Right lobe of liver (tissue), 6 donors: Measurements from ENCODE around the gene OPCML. TPM values are rescaled to one million over a fixed set of nuclear protein-coding genes. Genes with fewer than 3 reads are reported as not detected.

Experiments used
- ATAC-seq, 4 donors: fragments of 200-7000 bp; cut with Tn5 transposase; one replicate each; pipeline ENCODE4 v1.9.1; 2020; ENCODE audit warnings: mild to moderate bottlenecking in 4 of 4, moderate library complexity in 4 of 4
- DNase-seq, 3 donors: peaks; one replicate each; pipeline ENCODE4 v3.0.0-alpha.2; 2020
- H3K27ac ChIP-seq, 3 donors: fragments of 200-600 bp; one replicate each; pipeline ENCODE4 v1.8.0; 2022
- H3K27me3 ChIP-seq, 2 donors: fragments of 200-600 bp; one replicate each; pipeline ENCODE4 v1.8.0; 2022
- H3K36me3 ChIP-seq, 4 donors: fragments of 200-600 bp; sonication (generic) in 1 of 4; one replicate each; pipeline versions ENCODE4 v1.5.1 to v1.8.0; 2017 to 2022; ENCODE audit warnings: control low read depth in 1 of 4
- H3K4me1 ChIP-seq, 4 donors: fragments of 200-600 bp; sonication (generic) in 1 of 4; one replicate each; pipeline versions ENCODE4 v1.5.1 to v1.8.0; 2017 to 2022; ENCODE audit warnings: control low read depth in 1 of 4
- H3K4me3 ChIP-seq, 3 donors: fragments of 200-600 bp; one replicate each; pipeline ENCODE4 v1.8.0; 2022
- H3K9me3 ChIP-seq, 4 donors: fragments of 200-600 bp; sonication (generic) in 1 of 4; one replicate each; pipeline versions ENCODE4 v1.5.1 to v1.8.0; 2017 to 2022; ENCODE audit warnings: control low read depth in 1 of 4
- POLR2A ChIP-seq: fragments of 450-650 bp; IDR thresholded peaks from one replicate; pipeline ENCODE4 v1.6.1; 2017; ENCODE audit warnings: antibody characterized with exemption, mild to moderate bottlenecking
- WGBS: methylation state at CpG from one replicate; pipeline ENCODE4 v1.1.6; 2018; ENCODE audit warnings: low coverage, low lambda C conversion rate; ENCODE audit not compliant: insufficient coverage; ENCODE audit errors: missing lambda C conversion rate; 5-methylcytosine and 5-hydroxymethylcytosine counted together
- intact Hi-C, 2 donors: fragments of 100-400 bp; cut with DNase I; formaldehyde crosslinking; loops; one replicate each; pipeline versions ENCODE4 v1.11.2 to v1.14.1; 2022
- total RNA-seq, 6 experiments: library from RNA; depleted of rRNA in 2 of 6; stranded (reverse); fragments of >200 nt in 2 of 6; fragmentation: NEBNext Ultra II Directional in 3 of 6; extraction: Animal tissue kit (Norgen Biotek cat#: 25700) in 3 of 6; gene quantifications; one replicate each; pipeline versions ENCODE4 v1.1.0 to v1.2.4, GENCODE V29; 2016 to 2023
- TF ChIP-seq, protein P1 (sequence below), 4 donors: fragments of 200-600 bp in 3 of 4; fragments of 450-650 bp in 1 of 4; IDR thresholded peaks; one replicate each; pipeline versions ENCODE4 v1.5.1 to v1.8.0; 2016 to 2022; ENCODE audit warnings: antibody characterized with exemption in 4 of 4, mild to moderate bottlenecking in 2 of 4
- donor health status: DM: no; HTN: yes; CAD: no.
- donor health status: DM: no; HTN: no; CAD: no.
- donor health status: DM: no; HTN: no; CAD: no.
- donor health status: DM: no; HTN: yes; CAD: no.
- donor health status: DM: no; HTN: yes; CAD: no.

Gene OPCML
- total RNA-seq, 6 experiments from 2014 or later: 0.11 TPM; not detected in 5

DNA sequence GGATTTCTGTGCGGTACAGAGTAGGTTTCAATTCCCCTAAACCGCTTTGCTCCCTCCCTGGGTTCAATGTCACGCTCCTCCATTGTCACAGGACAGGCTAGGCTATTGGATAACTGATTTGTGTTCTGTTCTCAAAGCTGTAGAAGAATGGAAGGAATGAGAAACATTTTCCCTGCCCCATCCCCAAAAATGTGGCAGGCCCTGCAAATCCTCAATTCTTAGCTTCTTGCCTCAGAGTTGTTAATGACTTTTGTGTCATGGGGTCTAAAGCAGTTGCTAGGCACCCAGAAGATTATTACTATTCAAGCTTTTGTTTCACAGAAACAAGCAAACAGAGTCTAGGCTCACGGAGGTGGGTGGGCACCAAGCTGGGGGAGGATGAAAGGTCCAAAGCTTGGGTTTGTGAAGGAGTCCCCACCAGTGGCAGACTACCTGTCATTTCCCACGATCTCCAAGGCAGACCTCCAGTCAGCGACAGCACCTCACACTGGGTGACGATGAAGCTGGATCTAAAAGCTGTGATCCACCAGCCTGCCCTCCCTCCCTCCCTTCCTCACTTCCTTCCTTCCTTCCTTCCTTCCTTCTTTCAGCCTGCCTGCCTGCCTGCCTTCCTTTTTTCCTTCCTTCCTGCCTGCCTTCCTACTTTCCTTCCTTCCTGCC is 1080.2 kb downstream of the OPCML start:
- intact Hi-C loops: no loop called here
- Histone ChIP-seq H3K9me3 (no peaks in the 10 kb centered on the region), H3K4me1 (no peaks in the 10 kb centered on the region), H3K36me3 (no peaks in the 10 kb centered on the region), H3K27ac (no peak overlapping the region), H3K4me3 (no peak overlapping the region), H3K27me3 (no peaks in the 10 kb centered on the region)
- TF ChIP-seq, protein P1, sequence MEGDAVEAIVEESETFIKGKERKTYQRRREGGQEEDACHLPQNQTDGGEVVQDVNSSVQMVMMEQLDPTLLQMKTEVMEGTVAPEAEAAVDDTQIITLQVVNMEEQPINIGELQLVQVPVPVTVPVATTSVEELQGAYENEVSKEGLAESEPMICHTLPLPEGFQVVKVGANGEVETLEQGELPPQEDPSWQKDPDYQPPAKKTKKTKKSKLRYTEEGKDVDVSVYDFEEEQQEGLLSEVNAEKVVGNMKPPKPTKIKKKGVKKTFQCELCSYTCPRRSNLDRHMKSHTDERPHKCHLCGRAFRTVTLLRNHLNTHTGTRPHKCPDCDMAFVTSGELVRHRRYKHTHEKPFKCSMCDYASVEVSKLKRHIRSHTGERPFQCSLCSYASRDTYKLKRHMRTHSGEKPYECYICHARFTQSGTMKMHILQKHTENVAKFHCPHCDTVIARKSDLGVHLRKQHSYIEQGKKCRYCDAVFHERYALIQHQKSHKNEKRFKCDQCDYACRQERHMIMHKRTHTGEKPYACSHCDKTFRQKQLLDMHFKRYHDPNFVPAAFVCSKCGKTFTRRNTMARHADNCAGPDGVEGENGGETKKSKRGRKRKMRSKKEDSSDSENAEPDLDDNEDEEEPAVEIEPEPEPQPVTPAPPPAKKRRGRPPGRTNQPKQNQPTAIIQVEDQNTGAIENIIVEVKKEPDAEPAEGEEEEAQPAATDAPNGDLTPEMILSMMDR (IDR thresholded peaks at IDR 0.05): no peak
- no peak for TF ChIP-seq POLR2A
- DNase-seq (no peak), ATAC-seq (no peak)
- WGBS: 57% methylated on average over 7 of the region's 7 CpGs

DNA sequence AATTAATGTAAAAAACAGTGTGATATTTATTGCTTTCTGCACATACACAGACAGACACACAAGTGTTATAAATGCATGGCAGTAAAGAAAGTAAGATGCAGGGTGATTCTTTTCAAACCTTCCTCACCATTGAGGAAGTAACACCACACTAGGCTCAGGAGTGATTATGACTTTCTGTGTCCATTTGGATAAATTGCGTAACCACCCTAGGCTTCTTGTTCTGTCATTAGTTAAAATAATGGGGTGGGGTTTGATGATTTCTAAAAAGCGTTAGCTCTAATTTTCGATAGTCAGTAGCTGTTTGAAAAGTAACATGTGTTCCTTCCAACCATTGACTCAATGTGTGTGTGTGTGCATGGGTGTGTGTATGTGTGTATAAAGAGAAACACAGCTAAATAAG is 1081.7 kb downstream of the OPCML start:
- ATAC-seq (no peak), DNase-seq (no peak)
- 68% methylated on average over 3 of the region's 3 CpGs for WGBS
- H3K9me3 ChIP-seq: no peaks in the 10 kb centered on the region
- no peaks in the 10 kb centered on the region for H3K36me3 ChIP-seq
- H3K4me3 ChIP-seq: no peak overlapping the region
- H3K4me1 ChIP-seq: no peaks in the 10 kb centered on the region
- no peak for TF ChIP-seq POLR2A
- TF ChIP-seq, protein P1 (IDR thresholded peaks at IDR 0.05): no peak
- no peaks in the 10 kb centered on the region for H3K27me3 ChIP-seq
- intact Hi-C loops: no loop called here
- no peak overlapping the region for H3K27ac ChIP-seq

DNA sequence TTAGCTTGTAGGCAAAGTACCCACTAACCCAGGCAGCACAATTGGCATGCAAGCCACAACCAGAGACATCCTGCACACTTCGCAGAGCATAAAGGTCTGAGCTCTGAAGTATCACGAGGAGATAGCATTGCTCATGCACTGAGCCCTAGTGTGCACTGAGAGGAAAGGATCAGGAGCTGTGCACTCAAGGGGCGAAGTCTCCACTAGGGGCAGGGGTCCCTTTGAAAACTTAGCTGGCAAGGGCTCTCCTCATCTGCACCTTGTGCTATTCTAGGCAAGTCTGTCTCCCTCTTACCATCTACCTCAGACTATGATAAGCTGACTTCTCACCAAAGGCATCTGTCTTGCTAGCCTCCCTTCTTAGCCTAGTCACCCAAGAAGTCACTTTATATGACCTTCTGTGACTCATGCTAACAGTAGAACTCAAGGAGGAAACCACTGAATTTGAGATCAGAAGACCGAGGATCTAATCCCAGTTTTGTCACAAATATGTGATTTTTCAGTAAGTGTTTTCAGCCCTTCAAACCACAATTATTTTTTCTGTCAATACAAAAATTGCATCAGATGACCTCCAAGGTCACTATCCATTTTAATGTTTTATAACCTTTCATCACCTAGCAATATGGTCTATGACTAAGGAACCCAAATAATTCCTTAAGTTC is 1083.8 kb downstream of the OPCML start:
- Histone ChIP-seq H3K4me1 (no peaks in the 10 kb centered on the region), H3K4me3 (no peak overlapping the region), H3K9me3 (no peaks in the 10 kb centered on the region), H3K27ac (no peak overlapping the region), H3K27me3 (no peaks in the 10 kb centered on the region), H3K36me3 (no peaks in the 10 kb centered on the region)
- intact Hi-C loops: no loop called here
- TF ChIP-seq POLR2A: no peak
- TF ChIP-seq, protein P1 (IDR thresholded peaks at IDR 0.05): no peak
- DNase-seq (no peak), ATAC-seq (no peak)
- WGBS: 66% methylated on average over 4 of the region's 4 CpGs

DNA sequence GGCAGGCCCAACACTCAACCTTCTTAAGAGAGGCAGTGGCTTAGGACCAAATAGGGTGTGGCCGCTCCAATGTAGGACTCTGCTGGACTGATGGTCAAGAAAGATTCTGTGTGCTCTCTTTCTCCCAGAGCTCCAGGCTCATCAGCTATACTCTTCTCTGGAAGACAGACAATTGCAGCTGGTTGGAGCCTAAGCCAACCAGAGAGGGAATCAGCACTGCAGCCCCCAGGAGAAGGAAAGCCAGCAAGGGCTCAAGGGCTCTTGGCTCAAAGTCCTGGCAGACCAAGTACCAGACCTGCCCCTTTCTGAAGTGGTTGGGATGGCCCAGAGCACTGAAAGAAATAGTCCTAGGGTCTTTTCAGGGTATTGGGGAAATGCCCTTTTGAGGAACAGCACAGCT is 1084.5 kb downstream of the OPCML start:
- 80% methylated on average over 1 of the region's 1 CpG for WGBS
- Histone ChIP-seq H3K9me3 (no peaks in the 10 kb centered on the region), H3K4me1 (no peaks in the 10 kb centered on the region), H3K4me3 (no peak overlapping the region), H3K27me3 (no peaks in the 10 kb centered on the region), H3K27ac (no peak overlapping the region), H3K36me3 (no peaks in the 10 kb centered on the region)
- no peak for DNase-seq
- intact Hi-C loops: no loop called here
- ATAC-seq: no peak
- TF ChIP-seq POLR2A: no peak
- TF ChIP-seq, protein P1 (IDR thresholded peaks at IDR 0.05): no peak
